HL-60 (cell line): Measurements from ENCODE around the gene ALK.

Source experiments
- DNase-seq, 2 experiments: peaks; one replicate each; pipeline ENCODE4 v3.0.0-alpha.2; 2010 to 2020; ENCODE audit warnings: low read depth in 1 of 2, low spot score in 1 of 2
- H3K27ac ChIP-seq: fragments of 250-450 bp; sonication (Bioruptor Pico); replicated peaks from 2 replicates; pipeline ENCODE4 v1.5.1; 2020; ENCODE audit warnings: mild to moderate bottlenecking, moderate library complexity
- H3K27me3 ChIP-seq: fragments of 250-450 bp; sonication (Bioruptor Pico); 2 replicates; pipeline ENCODE4 v1.5.1; 2021; ENCODE audit warnings: mild to moderate bottlenecking, moderate library complexity; ENCODE audit not compliant: insufficient read depth, poor library complexity, severe bottlenecking
- H3K4me3 ChIP-seq: replicated peaks from 2 replicates; pipeline ENCODE4 v1.5.1; 2011; ENCODE audit warnings: mild to moderate bottlenecking, control low read depth, low read length; ENCODE audit not compliant: insufficient read depth
- GABPA ChIP-seq: IDR thresholded peaks from 2 replicates; pipeline ENCODE4 v1.6.1; 2012; ENCODE audit warnings: low read depth
- POLR2AphosphoS5 ChIP-seq: IDR thresholded peaks from 2 replicates; pipeline ENCODE4 v1.6.1; 2012; ENCODE audit warnings: low read depth
- SPI1 ChIP-seq: IDR thresholded peaks from 2 replicates; pipeline ENCODE4 v1.6.1; 2012; ENCODE audit warnings: low read depth, mild to moderate bottlenecking, borderline replicate concordance
- TF ChIP-seq, protein P1 (sequence below): IDR thresholded peaks from one replicate; pipeline ENCODE4 v1.5.1; 2011; ENCODE audit warnings: low read length, control low read depth, inconsistent platforms; ENCODE audit not compliant: insufficient read depth
- TF ChIP-seq, protein P2 (sequence below): IDR thresholded peaks from 2 replicates; pipeline ENCODE4 v1.6.1; 2012; ENCODE audit warnings: low read depth; ENCODE audit not compliant: insufficient replicate concordance

The ALK gene

DNA sequence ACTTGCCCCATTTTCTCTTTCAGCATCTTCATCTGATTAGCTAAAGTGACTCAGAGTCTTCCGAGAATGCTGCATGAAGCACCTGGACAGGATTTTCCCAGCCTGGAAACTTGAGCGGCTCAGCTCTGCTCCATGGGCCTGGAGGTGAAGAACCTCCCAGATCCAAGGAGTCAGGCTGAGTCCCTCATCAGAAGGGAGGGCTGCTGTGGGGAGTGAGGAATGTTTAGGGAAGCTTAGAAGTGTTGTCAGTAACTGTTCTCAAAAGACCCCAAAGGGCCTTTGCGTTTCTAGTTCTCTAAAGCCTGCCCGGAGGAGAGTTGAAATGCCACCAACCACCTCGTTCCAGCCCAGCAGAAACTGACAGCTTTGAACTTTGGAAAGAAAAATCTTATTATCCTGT lies 649.1 kb downstream of the ALK start:
- H3K4me3 ChIP-seq: no peak overlapping the region
- TF ChIP-seq, protein P1, sequence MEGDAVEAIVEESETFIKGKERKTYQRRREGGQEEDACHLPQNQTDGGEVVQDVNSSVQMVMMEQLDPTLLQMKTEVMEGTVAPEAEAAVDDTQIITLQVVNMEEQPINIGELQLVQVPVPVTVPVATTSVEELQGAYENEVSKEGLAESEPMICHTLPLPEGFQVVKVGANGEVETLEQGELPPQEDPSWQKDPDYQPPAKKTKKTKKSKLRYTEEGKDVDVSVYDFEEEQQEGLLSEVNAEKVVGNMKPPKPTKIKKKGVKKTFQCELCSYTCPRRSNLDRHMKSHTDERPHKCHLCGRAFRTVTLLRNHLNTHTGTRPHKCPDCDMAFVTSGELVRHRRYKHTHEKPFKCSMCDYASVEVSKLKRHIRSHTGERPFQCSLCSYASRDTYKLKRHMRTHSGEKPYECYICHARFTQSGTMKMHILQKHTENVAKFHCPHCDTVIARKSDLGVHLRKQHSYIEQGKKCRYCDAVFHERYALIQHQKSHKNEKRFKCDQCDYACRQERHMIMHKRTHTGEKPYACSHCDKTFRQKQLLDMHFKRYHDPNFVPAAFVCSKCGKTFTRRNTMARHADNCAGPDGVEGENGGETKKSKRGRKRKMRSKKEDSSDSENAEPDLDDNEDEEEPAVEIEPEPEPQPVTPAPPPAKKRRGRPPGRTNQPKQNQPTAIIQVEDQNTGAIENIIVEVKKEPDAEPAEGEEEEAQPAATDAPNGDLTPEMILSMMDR: no peak
- TF ChIP-seq, protein P2, sequence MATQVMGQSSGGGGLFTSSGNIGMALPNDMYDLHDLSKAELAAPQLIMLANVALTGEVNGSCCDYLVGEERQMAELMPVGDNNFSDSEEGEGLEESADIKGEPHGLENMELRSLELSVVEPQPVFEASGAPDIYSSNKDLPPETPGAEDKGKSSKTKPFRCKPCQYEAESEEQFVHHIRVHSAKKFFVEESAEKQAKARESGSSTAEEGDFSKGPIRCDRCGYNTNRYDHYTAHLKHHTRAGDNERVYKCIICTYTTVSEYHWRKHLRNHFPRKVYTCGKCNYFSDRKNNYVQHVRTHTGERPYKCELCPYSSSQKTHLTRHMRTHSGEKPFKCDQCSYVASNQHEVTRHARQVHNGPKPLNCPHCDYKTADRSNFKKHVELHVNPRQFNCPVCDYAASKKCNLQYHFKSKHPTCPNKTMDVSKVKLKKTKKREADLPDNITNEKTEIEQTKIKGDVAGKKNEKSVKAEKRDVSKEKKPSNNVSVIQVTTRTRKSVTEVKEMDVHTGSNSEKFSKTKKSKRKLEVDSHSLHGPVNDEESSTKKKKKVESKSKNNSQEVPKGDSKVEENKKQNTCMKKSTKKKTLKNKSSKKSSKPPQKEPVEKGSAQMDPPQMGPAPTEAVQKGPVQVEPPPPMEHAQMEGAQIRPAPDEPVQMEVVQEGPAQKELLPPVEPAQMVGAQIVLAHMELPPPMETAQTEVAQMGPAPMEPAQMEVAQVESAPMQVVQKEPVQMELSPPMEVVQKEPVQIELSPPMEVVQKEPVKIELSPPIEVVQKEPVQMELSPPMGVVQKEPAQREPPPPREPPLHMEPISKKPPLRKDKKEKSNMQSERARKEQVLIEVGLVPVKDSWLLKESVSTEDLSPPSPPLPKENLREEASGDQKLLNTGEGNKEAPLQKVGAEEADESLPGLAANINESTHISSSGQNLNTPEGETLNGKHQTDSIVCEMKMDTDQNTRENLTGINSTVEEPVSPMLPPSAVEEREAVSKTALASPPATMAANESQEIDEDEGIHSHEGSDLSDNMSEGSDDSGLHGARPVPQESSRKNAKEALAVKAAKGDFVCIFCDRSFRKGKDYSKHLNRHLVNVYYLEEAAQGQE: no peak
- no peak for TF ChIP-seq GABPA
- TF ChIP-seq POLR2AphosphoS5: no peak
- no peak for TF ChIP-seq SPI1
- H3K27me3 ChIP-seq: no peaks in the 10 kb centered on the region
- H3K27ac ChIP-seq: no peak overlapping the region
- DNase-seq: no peak

DNA sequence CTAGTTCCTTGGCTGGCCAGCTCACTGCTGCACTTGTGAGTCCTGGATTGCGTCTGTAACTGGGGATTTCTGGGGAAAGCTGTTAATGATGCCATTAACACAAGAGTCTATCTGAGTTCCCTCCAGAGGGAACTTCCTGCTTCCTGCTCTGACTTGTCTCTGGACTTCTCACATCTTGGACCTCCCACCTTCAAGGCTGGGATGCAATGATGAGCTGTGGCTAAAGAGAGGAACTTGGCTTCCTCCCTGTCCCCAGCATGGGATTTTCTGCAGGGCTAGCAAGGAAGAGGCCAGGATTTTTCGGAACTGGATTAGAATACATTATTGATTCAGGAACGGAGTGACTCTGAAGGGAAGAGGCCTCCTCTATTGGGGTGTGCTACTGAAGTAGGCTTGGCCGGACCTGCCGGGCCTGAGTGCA lies 650.7 kb downstream of the ALK start:
- H3K4me3 ChIP-seq: no peak overlapping the region
- H3K27ac ChIP-seq: no peak overlapping the region
- H3K27me3 ChIP-seq: no peaks in the 10 kb centered on the region
- TF ChIP-seq, protein P1: no peak
- no peak for TF ChIP-seq POLR2AphosphoS5
- TF ChIP-seq SPI1: no peak
- TF ChIP-seq GABPA: no peak
- TF ChIP-seq, protein P2: no peak
- no peak for DNase-seq

DNA sequence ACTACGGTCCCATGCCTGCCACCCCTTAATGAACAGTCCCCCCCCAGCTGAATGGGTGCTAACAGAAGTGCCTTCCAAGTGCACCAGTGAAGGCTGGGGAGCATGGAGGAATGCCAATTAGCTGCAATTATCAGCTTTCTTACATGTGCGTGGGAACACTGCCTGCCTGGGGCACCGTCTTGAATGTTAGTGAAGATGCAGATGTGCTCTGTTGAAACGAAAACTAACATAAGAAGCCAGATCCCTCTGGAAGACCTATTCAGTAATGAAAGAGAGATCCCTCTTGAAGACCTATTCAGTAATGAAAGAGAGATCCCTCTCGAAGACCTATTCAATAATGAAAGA lies 651.6 kb downstream of the ALK start:
- no peak for DNase-seq
- Histone ChIP-seq H3K27me3 (no peaks in the 10 kb centered on the region), H3K4me3 (no peak overlapping the region), H3K27ac (no peak overlapping the region)
- TF ChIP-seq GABPA: no peak
- no peak for TF ChIP-seq SPI1
- TF ChIP-seq, protein P2: no peak
- TF ChIP-seq, protein P1: no peak
- no peak for TF ChIP-seq POLR2AphosphoS5
